Left lung (tissue), 10 donors: ENCODE measurements around the gene GABRG3. TPM values are rescaled to one million over a fixed set of nuclear protein-coding genes. Genes with fewer than 3 reads are reported as not detected.

Experiments
- ATAC-seq: fragments of 200-7000 bp; cut with Tn5 transposase; one replicate; pipeline ENCODE4 v1.9.1; 2020; ENCODE audit warnings: moderate library complexity
- DNase-seq, 4 donors: peaks; one replicate each; pipeline ENCODE4 v3.0.0-alpha.2; 2013 to 2020
- H3K27ac ChIP-seq, 2 donors: fragments of 200-600 bp; sonication (generic) in 1 of 2; one replicate each; pipeline versions ENCODE4 v1.5.0 to v1.8.0; 2020 to 2021
- H3K27me3 ChIP-seq, 2 donors: fragments of 200-600 bp; sonication (generic) in 1 of 2; one replicate each; pipeline versions ENCODE4 v1.5.0 to v1.8.0; 2020 to 2021
- H3K36me3 ChIP-seq, 2 donors: fragments of 200-600 bp; sonication (generic) in 1 of 2; one replicate each; pipeline versions ENCODE4 v1.5.0 to v1.8.0; 2020 to 2021
- H3K4me1 ChIP-seq, 2 donors: fragments of 200-600 bp; one replicate each; pipeline ENCODE4 v1.8.0; 2021
- H3K4me3 ChIP-seq, 2 donors: fragments of 200-600 bp; sonication (generic) in 1 of 2; one replicate each; pipeline versions ENCODE4 v1.5.0 to v1.8.0; 2020 to 2021; ENCODE audit warnings: mild to moderate bottlenecking in 1 of 2
- H3K9me3 ChIP-seq, 2 donors: fragments of 200-600 bp; sonication (generic) in 1 of 2; one replicate each; pipeline versions ENCODE4 v1.5.0 to v1.8.0; 2020 to 2021
- intact Hi-C, 2 donors: fragments of 100-400 bp; cut with DNase I; formaldehyde crosslinking; loops; one replicate each; pipeline versions ENCODE4 v1.11.2 to v1.14.2; 2022
- polyA plus RNA-seq, 6 donors: library from polyadenylated mRNA; unstranded; fragments of 120-200 nt; gene quantifications; one replicate each; pipeline ENCODE4 v1.2.1, GENCODE V29; 2013; ENCODE audit not compliant: insufficient read length in 6 of 6
- total RNA-seq, 2 donors: library from RNA; stranded (reverse); fragmentation: NEBNext Ultra II Directional; extraction: Animal tissue kit (Norgen Biotek cat#: 25700); gene quantifications; one replicate each; pipeline ENCODE4 v1.2.1, GENCODE V29; 2021
- TF ChIP-seq, protein P1 (sequence below), 2 donors: fragments of 200-600 bp; sonication (generic) in 1 of 2; IDR thresholded peaks; one replicate each; pipeline versions ENCODE4 v1.5.0 to v1.8.0; 2021; ENCODE audit warnings: antibody characterized with exemption in 2 of 2
- donor health status: DM: no; HTN: yes; CAD: no.
- donor health status: DM: no; HTN: no; CAD: no.

GABRG3 gene
- total and polyA plus RNA-seq, 8 donors: 0.23 to 13.8 (median 10.3) TPM; not detected in 1

DNA sequence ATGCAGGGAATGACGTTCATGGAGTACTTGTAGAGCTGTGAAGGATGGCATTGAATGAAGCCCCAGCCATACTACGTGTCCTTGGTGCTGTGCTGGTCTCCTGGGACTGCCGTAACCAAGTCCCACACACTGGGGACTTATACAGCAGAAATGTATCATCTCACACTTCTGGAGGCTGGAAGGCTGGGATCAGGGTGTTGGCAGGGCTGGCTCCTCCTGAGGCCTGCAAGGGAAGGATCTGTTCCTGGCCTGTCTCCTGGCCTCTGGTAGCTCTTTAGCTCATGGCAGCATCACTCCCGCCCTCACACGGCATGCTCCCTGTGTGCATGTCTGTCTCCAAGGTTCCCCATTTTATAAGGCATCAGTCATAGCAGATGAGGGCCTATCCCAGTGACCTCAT, 29.5 kb upstream of the GABRG3 start:
- no peak for ATAC-seq
- intact Hi-C loops: no loop called here

DNA sequence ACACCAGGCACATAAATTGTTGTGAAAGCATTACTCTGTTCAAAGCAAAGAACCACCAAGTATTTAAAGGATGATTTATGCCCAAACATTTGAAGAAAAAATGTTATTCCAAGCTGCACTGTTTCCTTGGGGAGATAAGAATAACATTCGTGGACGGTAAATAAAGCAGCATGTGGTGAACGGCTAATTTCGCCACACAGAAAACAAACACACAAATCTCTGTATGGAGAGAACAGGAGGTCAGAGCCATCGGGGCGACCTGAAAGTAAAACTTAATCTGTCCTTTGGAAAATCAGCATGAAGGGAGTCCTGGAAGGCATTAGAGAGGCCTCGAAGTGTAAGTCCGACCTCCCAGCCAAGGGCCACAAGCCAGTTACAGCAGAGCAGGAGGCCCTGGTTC, 27.1 kb upstream of the GABRG3 start:
- Histone ChIP-seq H3K9me3 (no peaks in the 10 kb centered on the region), H3K27me3 (no peaks in the 10 kb centered on the region), H3K36me3 (no peaks in the 10 kb centered on the region), H3K4me1 (no peaks in the 10 kb centered on the region), H3K27ac (no peak overlapping the region), H3K4me3 (no peak overlapping the region)
- no peak for ATAC-seq
- intact Hi-C loops: no loop called here
- TF ChIP-seq, protein P1, sequence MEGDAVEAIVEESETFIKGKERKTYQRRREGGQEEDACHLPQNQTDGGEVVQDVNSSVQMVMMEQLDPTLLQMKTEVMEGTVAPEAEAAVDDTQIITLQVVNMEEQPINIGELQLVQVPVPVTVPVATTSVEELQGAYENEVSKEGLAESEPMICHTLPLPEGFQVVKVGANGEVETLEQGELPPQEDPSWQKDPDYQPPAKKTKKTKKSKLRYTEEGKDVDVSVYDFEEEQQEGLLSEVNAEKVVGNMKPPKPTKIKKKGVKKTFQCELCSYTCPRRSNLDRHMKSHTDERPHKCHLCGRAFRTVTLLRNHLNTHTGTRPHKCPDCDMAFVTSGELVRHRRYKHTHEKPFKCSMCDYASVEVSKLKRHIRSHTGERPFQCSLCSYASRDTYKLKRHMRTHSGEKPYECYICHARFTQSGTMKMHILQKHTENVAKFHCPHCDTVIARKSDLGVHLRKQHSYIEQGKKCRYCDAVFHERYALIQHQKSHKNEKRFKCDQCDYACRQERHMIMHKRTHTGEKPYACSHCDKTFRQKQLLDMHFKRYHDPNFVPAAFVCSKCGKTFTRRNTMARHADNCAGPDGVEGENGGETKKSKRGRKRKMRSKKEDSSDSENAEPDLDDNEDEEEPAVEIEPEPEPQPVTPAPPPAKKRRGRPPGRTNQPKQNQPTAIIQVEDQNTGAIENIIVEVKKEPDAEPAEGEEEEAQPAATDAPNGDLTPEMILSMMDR (IDR thresholded peaks at IDR 0.05): no peak
- peak in 1 of 4 donors; percentile 12 for DNase-seq

More for the DNA sequence above, 29.5 kb upstream of the GABRG3 start:
- Histone ChIP-seq H3K27ac (no peak overlapping the region), H3K27me3 (no peaks in the 10 kb centered on the region), H3K4me1 (no peaks in the 10 kb centered on the region), H3K9me3 (no peaks in the 10 kb centered on the region), H3K36me3 (no peaks in the 10 kb centered on the region), H3K4me3 (no peak overlapping the region)
- peak in 1 of 4 donors; percentile 9 for DNase-seq
- TF ChIP-seq, protein P1 (IDR thresholded peaks at IDR 0.05): no peak

DNA sequence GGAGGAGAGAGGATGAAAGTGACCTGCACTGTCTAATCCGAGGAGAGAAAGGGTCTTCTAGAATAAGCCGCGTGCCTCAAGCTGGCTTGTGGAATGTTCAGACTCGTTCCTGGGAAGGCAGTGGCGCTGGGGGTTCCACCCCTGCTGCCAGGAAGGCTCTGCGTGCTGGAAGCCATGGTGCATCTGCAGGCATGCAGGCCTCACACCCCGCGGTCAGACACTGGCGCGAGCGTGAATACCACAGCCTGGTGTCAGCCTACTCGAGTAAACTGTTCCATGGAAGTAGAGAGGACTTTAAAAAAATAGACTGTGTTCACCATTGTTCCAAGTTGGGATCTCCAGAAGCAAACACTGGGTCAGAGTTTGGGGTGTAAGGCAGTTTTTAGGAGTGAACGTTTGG, 25.9 kb upstream of the GABRG3 start:
- Histone ChIP-seq H3K9me3 (no peaks in the 10 kb centered on the region), H3K27me3 (no peaks in the 10 kb centered on the region), H3K4me3 (no peak overlapping the region), H3K4me1 (no peaks in the 10 kb centered on the region), H3K36me3 (no peaks in the 10 kb centered on the region), H3K27ac (no peak overlapping the region)
- DNase-seq: no peak
- TF ChIP-seq, protein P1 (IDR thresholded peaks at IDR 0.05): no peak
- intact Hi-C loops: no loop called here
- no peak for ATAC-seq

DNA sequence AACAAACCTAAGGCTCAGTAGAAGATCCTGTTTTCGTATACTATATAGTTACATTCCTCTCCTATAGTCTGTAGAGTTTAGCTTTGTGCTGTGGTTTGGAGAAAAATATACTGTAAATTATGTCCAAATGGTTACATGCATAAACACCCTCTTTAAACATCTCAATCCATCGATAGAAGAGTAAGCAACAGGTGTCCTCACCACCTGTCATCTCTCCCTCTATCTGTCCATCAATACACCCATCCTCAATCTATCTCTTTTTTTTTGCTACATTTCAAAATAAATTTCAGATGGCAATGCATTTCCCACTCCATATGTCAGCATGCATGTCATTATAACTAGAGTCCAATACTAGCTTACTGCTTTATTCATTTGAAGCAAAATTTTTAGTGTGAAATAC, 21.0 kb upstream of the GABRG3 start:
- intact Hi-C loops: no loop called here
- no peak for DNase-seq
- H3K27me3 ChIP-seq: no peaks in the 10 kb centered on the region

DNA sequence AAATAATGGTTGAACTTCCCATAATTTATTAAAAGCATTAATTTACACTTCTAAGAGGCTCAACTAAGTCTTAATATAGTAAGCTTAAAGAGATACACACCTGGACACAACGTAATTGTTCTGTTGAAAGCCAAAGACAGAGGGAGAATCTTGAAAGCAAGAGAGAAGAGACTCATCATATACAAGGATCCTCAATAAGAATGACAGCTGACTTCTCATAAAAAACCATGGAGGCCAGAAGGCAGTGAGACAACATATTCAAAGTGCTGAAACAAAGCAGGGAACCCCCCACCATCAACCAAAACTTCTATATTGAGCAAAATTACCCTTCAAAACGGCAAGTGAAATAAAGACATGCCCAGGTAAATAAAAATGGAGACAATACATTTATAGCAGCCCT, 16.6 kb upstream of the GABRG3 start:
- ATAC-seq: no peak
- TF ChIP-seq, protein P1 (IDR thresholded peaks at IDR 0.05): no peak

More for the DNA sequence above, 21.0 kb upstream of the GABRG3 start:
- H3K4me1 ChIP-seq: no peaks in the 10 kb centered on the region
- no peaks in the 10 kb centered on the region for H3K36me3 ChIP-seq
- TF ChIP-seq, protein P1 (IDR thresholded peaks at IDR 0.05): no peak
- H3K4me3 ChIP-seq: no peak overlapping the region
- peaks cover 0 to 19% of the 10 kb centered on the region in 2 donors for H3K9me3 ChIP-seq
- no peak overlapping the region for H3K27ac ChIP-seq
- no peak for ATAC-seq

More for the DNA sequence above, 16.6 kb upstream of the GABRG3 start:
- H3K4me1 ChIP-seq: no peaks in the 10 kb centered on the region
- no peak overlapping the region for H3K4me3 ChIP-seq
- no peak overlapping the region for H3K27ac ChIP-seq
- H3K36me3 ChIP-seq: no peaks in the 10 kb centered on the region
- no peak for DNase-seq
- H3K9me3 ChIP-seq: peaks cover 0 to 20% of the 10 kb centered on the region in 2 donors
- H3K27me3 ChIP-seq: no peaks in the 10 kb centered on the region
- intact Hi-C loops: no loop called here
